Measurements from ENCODE around the gene NME7. TPM values are rescaled to one million over a fixed set of nuclear protein-coding genes. Genes with fewer than 3 reads are reported as not detected.
A peak's percentile ranks its signal among the peaks of the same experiment; 100 is the strongest.

The NME7 gene
- total RNA-seq, 4 donors from 2014 or later: 1.9 to 15.9 (median 8.3) TPM

GRCh38 chr1:169137357-169137756, 230.2 kb downstream of the NME7 start:
- in situ Hi-C loops (cut with MboI; ENCODE audit: low pct_ligation_motif_present in 1 of 4, low pct_unique_long_range_greater_than_20kb in 1 of 4, low sequenced_read_pairs in 3 of 4) (loop anchor here in 1 of 4 donors (25.0 kb wide), 1 partner anchor 525 kb away; no protein-coding TSS in a partner anchor), intact Hi-C loops (cut with DNase I; ENCODE audit: low total_unique reads) (no loop called here)
- no peak for DNase-seq
- Histone ChIP-seq H3K9me3 (no peaks in the 10 kb centered on the region), H3K27me3 (no peaks in the 10 kb centered on the region), H3K36me3 (peaks cover 0 to 4% (median 0%) of the 10 kb centered on the region in 4 donors), H3K4me3 (no peak overlapping the region), H3K27ac (no peak overlapping the region), H3K4me1 (no peaks in the 10 kb centered on the region)
- TF ChIP-seq EP300 (IDR thresholded peaks at IDR 0.05; ENCODE audit: low read depth): no peak
- TF ChIP-seq POLR2A (IDR thresholded peaks at IDR 0.05): no peak
- no peak for TF ChIP-seq POLR2AphosphoS5 (IDR thresholded peaks at IDR 0.05)
- no peak for TF ChIP-seq CTCF (IDR thresholded peaks at IDR 0.05)
- 95 to 99% methylated on average over 4 of the region's 4 CpGs for WGBS, 2 donors (ENCODE audit: low coverage in 1 of 2)

GRCh38 chr1:169133801-169134502, 233.6 kb downstream of the NME7 start:
- intact Hi-C loops (cut with DNase I; ENCODE audit: low total_unique reads): no loop called here
- Histone ChIP-seq H3K4me3 (no peak overlapping the region), H3K27ac (peak overlapping the region in 1 of 4 donors; percentile 28), H3K36me3 (peaks cover 0 to 23% (median 10%) of the 10 kb centered on the region in 4 donors), H3K27me3 (no peaks in the 10 kb centered on the region), H3K9me3 (no peaks in the 10 kb centered on the region), H3K4me1 (no peaks in the 10 kb centered on the region)
- no peak for DNase-seq
- in situ Hi-C loops (cut with MboI; ENCODE audit: low pct_ligation_motif_present in 1 of 4, low pct_unique_long_range_greater_than_20kb in 1 of 4, low sequenced_read_pairs in 3 of 4): loop anchor here in 1 of 4 donors (25.0 kb wide), 1 partner anchor 522 kb away; no protein-coding TSS in a partner anchor
- TF ChIP-seq POLR2AphosphoS5 (IDR thresholded peaks at IDR 0.05) (peak in 1 of 3 donors; percentile 18), CTCF (IDR thresholded peaks at IDR 0.05) (peak in 3 of 5 experiments; percentile 13 to 19 (median 14)), EP300 (IDR thresholded peaks at IDR 0.05; ENCODE audit: low read depth) (no peak)
- 60 to 76% methylated on average over 2 of the region's 2 CpGs for WGBS, 2 donors (ENCODE audit: low coverage in 1 of 2)

GRCh38 chr1:169133228-169133576, 234.4 kb downstream of the NME7 start:
- intact Hi-C loops (cut with DNase I; ENCODE audit: low total_unique reads): no loop called here
- no peak for DNase-seq
- peaks cover 0 to 28% (median 14%) of the 10 kb centered on the region in 4 donors for H3K36me3 ChIP-seq
- H3K27me3 ChIP-seq: no peaks in the 10 kb centered on the region
- H3K27ac ChIP-seq: peak overlapping the region in 1 of 4 donors; percentile 28
- H3K4me1 ChIP-seq: no peaks in the 10 kb centered on the region
- in situ Hi-C loops (cut with MboI; ENCODE audit: low pct_ligation_motif_present in 1 of 4, low pct_unique_long_range_greater_than_20kb in 1 of 4, low sequenced_read_pairs in 3 of 4): loop anchor here in 1 of 4 donors (25.0 kb wide), 1 partner anchor 521 kb away; no protein-coding TSS in a partner anchor
- TF ChIP-seq POLR2AphosphoS5 (IDR thresholded peaks at IDR 0.05): no peak
- TF ChIP-seq POLR2A (IDR thresholded peaks at IDR 0.05): no peak
- TF ChIP-seq CTCF (IDR thresholded peaks at IDR 0.05): no peak
- TF ChIP-seq EP300 (IDR thresholded peaks at IDR 0.05; ENCODE audit: low read depth): no peak
- no peaks in the 10 kb centered on the region for H3K9me3 ChIP-seq
- no peak overlapping the region for H3K4me3 ChIP-seq
- WGBS, 2 donors (ENCODE audit: low coverage in 1 of 2): 71 to 72% methylated on average over 3 to 5 of the region's 5 CpGs

GRCh38 chr1:169132512-169133227, 234.9 kb downstream of the NME7 start:
- TF ChIP-seq POLR2AphosphoS5 (IDR thresholded peaks at IDR 0.05) (peak in 2 of 3 donors; percentile 18 to 37), POLR2A (IDR thresholded peaks at IDR 0.05) (no peak)
- intact Hi-C loops (cut with DNase I; ENCODE audit: low total_unique reads): no loop called here
- DNase-seq: no peak
- no peaks in the 10 kb centered on the region for H3K9me3 ChIP-seq
- no peaks in the 10 kb centered on the region for H3K27me3 ChIP-seq
- peaks cover 0 to 33% (median 16%) of the 10 kb centered on the region in 4 donors for H3K36me3 ChIP-seq
- no peak overlapping the region for H3K4me3 ChIP-seq
- in situ Hi-C loops (cut with MboI; ENCODE audit: low pct_ligation_motif_present in 1 of 4, low pct_unique_long_range_greater_than_20kb in 1 of 4, low sequenced_read_pairs in 3 of 4): loop anchor here in 1 of 4 donors (25.0 kb wide), 1 partner anchor 520 kb away; no protein-coding TSS in a partner anchor
- H3K27ac ChIP-seq: peak overlapping the region in 1 of 4 donors; percentile 28
- WGBS, 2 donors (ENCODE audit: low coverage in 1 of 2): 58 to 64% methylated on average over 4 of the region's 4 CpGs
- H3K4me1 ChIP-seq: no peaks in the 10 kb centered on the region
